HEK293 (cell line): ENCODE data around the gene DPP9.

Source experiments
- FEZF1 ChIP-seq: fragments of 450-650 bp; formaldehyde crosslinking; IDR thresholded peaks from 2 replicates; pipeline ENCODE4 v1.5.1; 2016; ENCODE audit warnings: missing biosample characterization, missing genetic modification characterization
- HIC1 ChIP-seq: fragments of 450-650 bp; formaldehyde crosslinking; IDR thresholded peaks from 2 replicates; pipeline ENCODE4 v1.5.1; 2016; ENCODE audit warnings: missing biosample characterization, missing genetic modification characterization
- KLF1 ChIP-seq: fragments of 450-650 bp; formaldehyde crosslinking; IDR thresholded peaks from 2 replicates; pipeline ENCODE4 v1.5.1; 2016; ENCODE audit warnings: missing biosample characterization, missing genetic modification characterization
- KLF10 ChIP-seq: fragments of 450-650 bp; IDR thresholded peaks from 2 replicates; pipeline ENCODE4 v1.5.1; 2018; ENCODE audit warnings: missing biosample characterization, mild to moderate bottlenecking, missing genetic modification characterization
- ZBTB17 ChIP-seq: fragments of 450-650 bp; formaldehyde crosslinking; IDR thresholded peaks from 2 replicates; pipeline ENCODE4 v1.5.1; 2016; ENCODE audit warnings: missing biosample characterization, missing genetic modification characterization
- ZBTB6 ChIP-seq: fragments of 450-650 bp; formaldehyde crosslinking; IDR thresholded peaks from 2 replicates; pipeline ENCODE4 v1.5.1; 2017; ENCODE audit warnings: missing biosample characterization, missing genetic modification characterization
- ZNF202 ChIP-seq: fragments of 450-650 bp; formaldehyde crosslinking; IDR thresholded peaks from 2 replicates; pipeline ENCODE4 v1.5.1; 2016; ENCODE audit warnings: missing biosample characterization, missing genetic modification characterization, borderline replicate concordance
- ZNF292 ChIP-seq: fragments of 450-650 bp; formaldehyde crosslinking; IDR thresholded peaks from 2 replicates; pipeline ENCODE4 v1.5.1; 2016; ENCODE audit warnings: low read depth, missing biosample characterization, missing genetic modification characterization, borderline replicate concordance
- ZNF398 ChIP-seq: fragments of 450-650 bp; formaldehyde crosslinking; IDR thresholded peaks from 2 replicates; pipeline ENCODE4 v1.5.1; 2017; ENCODE audit warnings: missing biosample characterization, missing genetic modification characterization
- ZNF501 ChIP-seq: fragments of 450-650 bp; formaldehyde crosslinking; IDR thresholded peaks from 2 replicates; pipeline ENCODE4 v1.5.1; 2016; ENCODE audit warnings: missing biosample characterization, missing genetic modification characterization
- ZNF513 ChIP-seq: fragments of 450-650 bp; IDR thresholded peaks from 2 replicates; pipeline ENCODE4 v1.5.1; 2018; ENCODE audit warnings: missing biosample characterization, missing genetic modification characterization
- ZNF639 ChIP-seq: fragments of 450-650 bp; formaldehyde crosslinking; IDR thresholded peaks from 2 replicates; pipeline ENCODE4 v1.5.1; 2016; ENCODE audit warnings: missing biosample characterization, missing genetic modification characterization
- ZNF660 ChIP-seq: fragments of 450-650 bp; IDR thresholded peaks from 2 replicates; pipeline ENCODE4 v1.5.1; 2018; ENCODE audit warnings: missing biosample characterization, mild to moderate bottlenecking, missing genetic modification characterization
- ZNF670 ChIP-seq: fragments of 450-650 bp; formaldehyde crosslinking; IDR thresholded peaks from 2 replicates; pipeline ENCODE4 v1.5.1; 2016; ENCODE audit warnings: missing biosample characterization, missing genetic modification characterization, low read depth
- ZNF830 ChIP-seq: fragments of 450-650 bp; IDR thresholded peaks from 2 replicates; pipeline ENCODE4 v1.5.0; 2018; ENCODE audit warnings: missing biosample characterization, missing genetic modification characterization, low read depth, mild to moderate bottlenecking, moderate library complexity
- ZSCAN4 ChIP-seq: fragments of 450-650 bp; formaldehyde crosslinking; IDR thresholded peaks from 2 replicates; pipeline ENCODE4 v1.5.1; 2017; ENCODE audit warnings: missing biosample characterization, missing genetic modification characterization

Gene DPP9

GRCh38 chr19:4639531-4640246, 84.0 kb downstream of the DPP9 start (continued):
- TF ChIP-seq ZNF398 (tag by site-specific recombination) (no peak), ZSCAN4 (tag by site-specific recombination) (no peak), KLF1 (no peak), ZNF660 (tag by site-specific recombination) (no peak), ZNF639 (tag by site-specific recombination) (no peak), ZBTB17 (tag by site-specific recombination) (no peak), KLF10 (tag by site-specific recombination) (no peak), ZNF513 (tag by site-specific recombination) (no peak), ZNF202 (tag by site-specific recombination) (no peak), ZNF292 (tag by site-specific recombination) (no peak), ZNF670 (tag by site-specific recombination) (no peak), ZNF501 (tag by site-specific recombination) (no peak), HIC1 (0 out of 2 replicates have a peak, but pooled peaks have one; percentile 37), FEZF1 (tag by site-specific recombination) (no peak), ZBTB6 (tag by site-specific recombination) (no peak), ZNF830 (tag by site-specific recombination) (no peak)
